ENCODE measurements around the gene TESK2.
"Not testable (repeated sequence)": the region's sequence is repeated elsewhere in the genome, so short reads cannot be mapped to it uniquely, and the experiment has no call there.

The TESK2 gene

GRCh38 chr1:45467353-45467752 is 23.6 kb downstream of the TESK2 start:
- not testable (repeated sequence) for H3K9me3 ChIP-seq (ENCODE audit: control insufficient read depth in 2 of 2, low read length in 2 of 2); H3K4me1 ChIP-seq (ENCODE audit: control insufficient read depth, insufficient read depth, low read length); H3K4me3 ChIP-seq (ENCODE audit: low read length in 2 of 2); H3K27me3 ChIP-seq (ENCODE audit: control insufficient read depth in 1 of 2, insufficient read depth in 2 of 2, low read length in 2 of 2); H3K9ac ChIP-seq (ENCODE audit: low read length in 2 of 2); H3K36me3 ChIP-seq (ENCODE audit: control insufficient read depth in 2 of 2, insufficient read depth in 2 of 2, low read length in 2 of 2); H3K27ac ChIP-seq (ENCODE audit: low read length)

GRCh38 chr1:45465277-45465676 is 25.7 kb downstream of the TESK2 start:
- H3K27ac ChIP-seq (ENCODE audit: low read length) = no peak overlapping the region
- no peaks in the 10 kb centered on the region for H3K9me3 ChIP-seq (ENCODE audit: control insufficient read depth in 2 of 2, low read length in 2 of 2)
- H3K4me1 ChIP-seq (ENCODE audit: control insufficient read depth, insufficient read depth, low read length) = no peaks in the 10 kb centered on the region
- no peak overlapping the region for H3K9ac ChIP-seq (ENCODE audit: low read length in 2 of 2)
- no peaks in the 10 kb centered on the region for H3K36me3 ChIP-seq (ENCODE audit: control insufficient read depth in 2 of 2, insufficient read depth in 2 of 2, low read length in 2 of 2)
- no peak overlapping the region for H3K4me3 ChIP-seq (ENCODE audit: low read length in 2 of 2)
- H3K27me3 ChIP-seq (ENCODE audit: control insufficient read depth in 1 of 2, insufficient read depth in 2 of 2, low read length in 2 of 2) = no peaks in the 10 kb centered on the region

GRCh38 chr1:45458894-45459293 is 32.1 kb downstream of the TESK2 start:
- no peaks in the 10 kb centered on the region for H3K36me3 ChIP-seq (ENCODE audit: control insufficient read depth in 2 of 2, insufficient read depth in 2 of 2, low read length in 2 of 2)
- no peaks in the 10 kb centered on the region for H3K27me3 ChIP-seq (ENCODE audit: control insufficient read depth in 1 of 2, insufficient read depth in 2 of 2, low read length in 2 of 2)
- H3K9ac ChIP-seq (ENCODE audit: low read length in 2 of 2) = no peak overlapping the region
- H3K9me3 ChIP-seq (ENCODE audit: control insufficient read depth in 2 of 2, low read length in 2 of 2) = no peaks in the 10 kb centered on the region
- no peak overlapping the region for H3K27ac ChIP-seq (ENCODE audit: low read length)
- no peak overlapping the region for H3K4me3 ChIP-seq (ENCODE audit: low read length in 2 of 2)
- no peaks in the 10 kb centered on the region for H3K4me1 ChIP-seq (ENCODE audit: control insufficient read depth, insufficient read depth, low read length)

GRCh38 chr1:45456531-45456930 is 34.4 kb downstream of the TESK2 start:
- Histone ChIP-seq H3K4me1 (ENCODE audit: control insufficient read depth, insufficient read depth, low read length) (no peaks in the 10 kb centered on the region), H3K27ac (ENCODE audit: low read length) (no peak overlapping the region), H3K9me3 (ENCODE audit: control insufficient read depth in 2 of 2, low read length in 2 of 2) (no peaks in the 10 kb centered on the region), H3K9ac (ENCODE audit: low read length in 2 of 2) (no peak overlapping the region), H3K27me3 (ENCODE audit: control insufficient read depth in 1 of 2, insufficient read depth in 2 of 2, low read length in 2 of 2) (no peaks in the 10 kb centered on the region), H3K4me3 (ENCODE audit: low read length in 2 of 2) (no peak overlapping the region), H3K36me3 (ENCODE audit: control insufficient read depth in 2 of 2, insufficient read depth in 2 of 2, low read length in 2 of 2) (no peaks in the 10 kb centered on the region)

GRCh38 chr1:45455162-45455561 is 35.8 kb downstream of the TESK2 start:
- H3K4me3 ChIP-seq (ENCODE audit: low read length in 2 of 2) = no peak overlapping the region
- no peaks in the 10 kb centered on the region for H3K4me1 ChIP-seq (ENCODE audit: control insufficient read depth, insufficient read depth, low read length)
- no peak overlapping the region for H3K27ac ChIP-seq (ENCODE audit: low read length)
- H3K9ac ChIP-seq (ENCODE audit: low read length in 2 of 2) = no peak overlapping the region
- H3K36me3 ChIP-seq (ENCODE audit: control insufficient read depth in 2 of 2, insufficient read depth in 2 of 2, low read length in 2 of 2) = no peaks in the 10 kb centered on the region
- H3K9me3 ChIP-seq (ENCODE audit: control insufficient read depth in 2 of 2, low read length in 2 of 2) = no peaks in the 10 kb centered on the region
- H3K27me3 ChIP-seq (ENCODE audit: control insufficient read depth in 1 of 2, insufficient read depth in 2 of 2, low read length in 2 of 2) = no peaks in the 10 kb centered on the region

GRCh38 chr1:45454464-45454863 is 36.5 kb downstream of the TESK2 start:
- Histone ChIP-seq H3K27me3 (ENCODE audit: control insufficient read depth in 1 of 2, insufficient read depth in 2 of 2, low read length in 2 of 2) (no peaks in the 10 kb centered on the region), H3K9ac (ENCODE audit: low read length in 2 of 2) (no peak overlapping the region), H3K4me1 (ENCODE audit: control insufficient read depth, insufficient read depth, low read length) (no peaks in the 10 kb centered on the region), H3K36me3 (ENCODE audit: control insufficient read depth in 2 of 2, insufficient read depth in 2 of 2, low read length in 2 of 2) (no peaks in the 10 kb centered on the region), H3K27ac (ENCODE audit: low read length) (no peak overlapping the region), H3K9me3 (ENCODE audit: control insufficient read depth in 2 of 2, low read length in 2 of 2) (no peaks in the 10 kb centered on the region), H3K4me3 (ENCODE audit: low read length in 2 of 2) (no peak overlapping the region)

GRCh38 chr1:45452503-45452902 is 38.5 kb downstream of the TESK2 start:
- no peak overlapping the region for H3K4me3 ChIP-seq (ENCODE audit: low read length in 2 of 2)
- H3K36me3 ChIP-seq (ENCODE audit: control insufficient read depth in 2 of 2, insufficient read depth in 2 of 2, low read length in 2 of 2) = no peaks in the 10 kb centered on the region
- H3K9me3 ChIP-seq (ENCODE audit: control insufficient read depth in 2 of 2, low read length in 2 of 2) = no peaks in the 10 kb centered on the region
- H3K9ac ChIP-seq (ENCODE audit: low read length in 2 of 2) = no peak overlapping the region
- H3K27ac ChIP-seq (ENCODE audit: low read length) = no peak overlapping the region
- no peaks in the 10 kb centered on the region for H3K4me1 ChIP-seq (ENCODE audit: control insufficient read depth, insufficient read depth, low read length)
- H3K27me3 ChIP-seq (ENCODE audit: control insufficient read depth in 1 of 2, insufficient read depth in 2 of 2, low read length in 2 of 2) = no peaks in the 10 kb centered on the region

GRCh38 chr1:45448357-45448756 is 42.6 kb downstream of the TESK2 start:
- H3K4me1 ChIP-seq (ENCODE audit: control insufficient read depth, insufficient read depth, low read length) = no peaks in the 10 kb centered on the region
- no peak overlapping the region for H3K9ac ChIP-seq (ENCODE audit: low read length in 2 of 2)
- H3K27me3 ChIP-seq (ENCODE audit: control insufficient read depth in 1 of 2, insufficient read depth in 2 of 2, low read length in 2 of 2) = no peaks in the 10 kb centered on the region
- no peak overlapping the region for H3K27ac ChIP-seq (ENCODE audit: low read length)
- H3K4me3 ChIP-seq (ENCODE audit: low read length in 2 of 2) = no peak overlapping the region
- H3K36me3 ChIP-seq (ENCODE audit: control insufficient read depth in 2 of 2, insufficient read depth in 2 of 2, low read length in 2 of 2) = no peaks in the 10 kb centered on the region
- H3K9me3 ChIP-seq (ENCODE audit: control insufficient read depth in 2 of 2, low read length in 2 of 2) = no peaks in the 10 kb centered on the region

- H3K9ac ChIP-seq (ENCODE audit: low read length in 2 of 2) = no peak overlapping the region
- no peaks in the 10 kb centered on the region for H3K9me3 ChIP-seq (ENCODE audit: control insufficient read depth in 2 of 2, low read length in 2 of 2)
- H3K27ac ChIP-seq (ENCODE audit: low read length) = no peak overlapping the region
- no peaks in the 10 kb centered on the region for H3K36me3 ChIP-seq (ENCODE audit: control insufficient read depth in 2 of 2, insufficient read depth in 2 of 2, low read length in 2 of 2)
- no peaks in the 10 kb centered on the region for H3K4me1 ChIP-seq (ENCODE audit: control insufficient read depth, insufficient read depth, low read length)
- H3K27me3 ChIP-seq (ENCODE audit: control insufficient read depth in 1 of 2, insufficient read depth in 2 of 2, low read length in 2 of 2) = no peaks in the 10 kb centered on the region
- H3K4me3 ChIP-seq (ENCODE audit: low read length in 2 of 2) = no peak overlapping the region
Observed at GRCh38 chr1:45446950-45447672, 43.9 kb downstream of the TESK2 start.

- H3K9me3 ChIP-seq (ENCODE audit: control insufficient read depth in 2 of 2, low read length in 2 of 2) = no peaks in the 10 kb centered on the region
- no peaks in the 10 kb centered on the region for H3K27me3 ChIP-seq (ENCODE audit: control insufficient read depth in 1 of 2, insufficient read depth in 2 of 2, low read length in 2 of 2)
- H3K4me3 ChIP-seq (ENCODE audit: low read length in 2 of 2) = no peak overlapping the region
Observed at GRCh38 chr1:45446530-45446929, 44.4 kb downstream of the TESK2 start.

GRCh38 chr1:45444609-45445131 is 46.3 kb downstream of the TESK2 start:
- Histone ChIP-seq H3K4me1 (ENCODE audit: control insufficient read depth, insufficient read depth, low read length) (no peaks in the 10 kb centered on the region), H3K9ac (ENCODE audit: low read length in 2 of 2) (no peak overlapping the region), H3K36me3 (ENCODE audit: control insufficient read depth in 2 of 2, insufficient read depth in 2 of 2, low read length in 2 of 2) (no peaks in the 10 kb centered on the region), H3K27ac (ENCODE audit: low read length) (no peak overlapping the region), H3K4me3 (ENCODE audit: low read length in 2 of 2) (no peak overlapping the region), H3K27me3 (ENCODE audit: control insufficient read depth in 1 of 2, insufficient read depth in 2 of 2, low read length in 2 of 2) (no peaks in the 10 kb centered on the region), H3K9me3 (ENCODE audit: control insufficient read depth in 2 of 2, low read length in 2 of 2) (no peaks in the 10 kb centered on the region)

More at GRCh38 chr1:45446530-45446929, 44.4 kb downstream of the TESK2 start:
- Histone ChIP-seq H3K9ac (ENCODE audit: low read length in 2 of 2) (no peak overlapping the region), H3K27ac (ENCODE audit: low read length) (no peak overlapping the region), H3K4me1 (ENCODE audit: control insufficient read depth, insufficient read depth, low read length) (no peaks in the 10 kb centered on the region), H3K36me3 (ENCODE audit: control insufficient read depth in 2 of 2, insufficient read depth in 2 of 2, low read length in 2 of 2) (no peaks in the 10 kb centered on the region)

Measured in stomach smooth muscle (tissue), 2 donors.